HG03159 (cell line): ENCODE results near the gene IGF1R.
A peak's percentile ranks its signal among the peaks of the same experiment; 100 is the strongest.
"Not testable (repeated sequence)": the region's sequence is repeated elsewhere in the genome, so short reads cannot be mapped to it uniquely, and the experiment has no call there.

Source experiments
- ATAC-seq: cut with Tn5 transposase; IDR thresholded peaks from one replicate; pipeline ENCODE4 v1.9.1; 2021; ENCODE audit warnings: mild to moderate bottlenecking, moderate library complexity; ENCODE audit not compliant: unreplicated experiment

IGF1R gene

GRCh38 chr15:98953000-98953787 is 304.9 kb downstream of the IGF1R start:
- ATAC-seq: peak; percentile 39

GRCh38 chr15:98953968-98954367 is 305.6 kb downstream of the IGF1R start:
- ATAC-seq: no peak

- no peak for ATAC-seq
Observed at GRCh38 chr15:98954411-98954810, 306.1 kb downstream of the IGF1R start.

GRCh38 chr15:98955331-98955730 is 307.0 kb downstream of the IGF1R start:
- ATAC-seq: no peak

- no peak for ATAC-seq
Observed at GRCh38 chr15:98955961-98956723, 307.8 kb downstream of the IGF1R start.

- ATAC-seq: no peak
Observed at GRCh38 chr15:98956796-98957553, 308.6 kb downstream of the IGF1R start.

- ATAC-seq: no peak
Observed at GRCh38 chr15:98957655-98958054, 309.3 kb downstream of the IGF1R start.

- no peak for ATAC-seq
Observed at GRCh38 chr15:98958076-98958475, 309.7 kb downstream of the IGF1R start.

GRCh38 chr15:98958918-98959639 is 310.7 kb downstream of the IGF1R start:
- no peak for ATAC-seq

GRCh38 chr15:98959640-98960007 is 311.3 kb downstream of the IGF1R start:
- no peak for ATAC-seq

GRCh38 chr15:98960555-98961050 is 312.3 kb downstream of the IGF1R start:
- no peak for ATAC-seq

GRCh38 chr15:98963444-98963843 is 315.1 kb downstream of the IGF1R start:
- no peak for ATAC-seq

- no peak for ATAC-seq
Observed at GRCh38 chr15:98964466-98965133, 316.3 kb downstream of the IGF1R start.

- not testable (repeated sequence) for ATAC-seq
Observed at GRCh38 chr15:98965134-98965491, 316.8 kb downstream of the IGF1R start.

- no peak for ATAC-seq
Observed at GRCh38 chr15:98965597-98965996, 317.3 kb downstream of the IGF1R start.

GRCh38 chr15:98966091-98966787 is 317.9 kb downstream of the IGF1R start:
- ATAC-seq: no peak

- ATAC-seq: no peak
Observed at GRCh38 chr15:98967096-98967495, 318.8 kb downstream of the IGF1R start.

GRCh38 chr15:98967916-98968315 is 319.6 kb downstream of the IGF1R start:
- ATAC-seq: no peak

GRCh38 chr15:98968576-98968975 is 320.2 kb downstream of the IGF1R start:
- no peak for ATAC-seq
